DND-41 (cell line): Measurements from ENCODE around the gene ALOX12B.

ENCODE experiments used
- ATAC-seq: fragments of 200-7000 bp; cut with Tn5 transposase; 3 replicates; pipeline ENCODE4 v1.9.1; 2021; ENCODE audit warnings: low read depth; ENCODE audit not compliant: insufficient read depth
- DNase-seq: peaks from one replicate; pipeline ENCODE4 v3.0.0-alpha.2; 2020
- H2AFZ ChIP-seq: 2 replicates; pipeline ENCODE4 v1.6.0; 2012; ENCODE audit warnings: low read depth, low read length
- H3K27ac ChIP-seq: 2 replicates; pipeline ENCODE4 v1.5.1; 2012; ENCODE audit warnings: low read length, inconsistent platforms
- H3K27me3 ChIP-seq: fragments of 200-600 bp; sonication (generic); 2 replicates; pipeline ENCODE4 v1.6.0; 2012; ENCODE audit warnings: low read length, mild to moderate bottlenecking, inconsistent platforms; ENCODE audit not compliant: insufficient read depth, poor library complexity
- H3K36me3 ChIP-seq: 2 replicates; pipeline ENCODE4 v1.5.1; 2012; ENCODE audit warnings: low read length, inconsistent platforms; ENCODE audit not compliant: insufficient read depth
- H3K4me1 ChIP-seq: 2 replicates; pipeline ENCODE4 v1.5.1; 2012; ENCODE audit warnings: mild to moderate bottlenecking, low read length; ENCODE audit not compliant: insufficient read depth
- H3K4me2 ChIP-seq: 2 replicates; pipeline ENCODE4 v1.6.0; 2012; ENCODE audit warnings: mild to moderate bottlenecking, moderate library complexity, low read length, inconsistent platforms; ENCODE audit not compliant: insufficient read depth
- H3K4me3 ChIP-seq, 2 experiments: fragments of 200-600 bp in 1 of 2; shearing (Covaris generic) in 1 of 2; 2 replicates each; pipeline ENCODE4 v1.5.1; 2012 to 2016; ENCODE audit warnings: inconsistent platforms in 2 of 2, low read length in 2 of 2, mild to moderate bottlenecking in 2 of 2, low read depth in 1 of 2, moderate library complexity in 1 of 2
- H3K79me2 ChIP-seq: 2 replicates; pipeline ENCODE4 v1.6.0; 2012; ENCODE audit warnings: low read length, inconsistent platforms; ENCODE audit not compliant: insufficient read depth
- H3K9ac ChIP-seq: 2 replicates; pipeline ENCODE4 v1.6.0; 2012; ENCODE audit warnings: low read depth, mild to moderate bottlenecking, inconsistent platforms, low read length, moderate library complexity
- H3K9me3 ChIP-seq: 2 replicates; pipeline ENCODE4 v1.5.1; 2012; ENCODE audit warnings: low read length, moderate library complexity, mild to moderate bottlenecking, inconsistent platforms; ENCODE audit not compliant: insufficient read depth, severe bottlenecking
- H4K20me1 ChIP-seq: 2 replicates; pipeline ENCODE4 v1.6.0; 2012; ENCODE audit warnings: low read length; ENCODE audit not compliant: insufficient read depth
- EZH2 ChIP-seq: IDR thresholded peaks from 3 replicates; pipeline ENCODE4 v1.6.1; 2012; ENCODE audit warnings: borderline replicate concordance, low read depth, mild to moderate bottlenecking, moderate library complexity, low read length, inconsistent platforms; ENCODE audit not compliant: severe bottlenecking
- TF ChIP-seq, protein P1 (sequence below): IDR thresholded peaks from 2 replicates; pipeline ENCODE4 v1.5.1; 2012; ENCODE audit warnings: borderline replicate concordance, low read length, moderate library complexity, mild to moderate bottlenecking; ENCODE audit not compliant: poor library complexity, severe bottlenecking; ENCODE audit errors: extremely low read depth

The ALOX12B gene

GRCh38 chr17:8119581-8120519 lies 32.3 kb upstream of the ALOX12B start:
- H2AFZ ChIP-seq: peak overlapping the region; percentile 44; the same call in 1 of the 2 replicates
- peak; percentile 90 for DNase-seq

GRCh38 chr17:8118769-8119580 lies 31.5 kb upstream of the ALOX12B start:
- Histone ChIP-seq H3K9me3 (no peaks in the 10 kb centered on the region), H3K36me3 (no peaks in the 10 kb centered on the region), H3K4me1 (peaks cover 64% of the 10 kb centered on the region), H3K79me2 (no peaks in the 10 kb centered on the region), H3K4me3 (peak overlapping the region; percentile 83 to 98), H3K27me3 (peaks cover 65% of the 10 kb centered on the region), H4K20me1 (peaks cover 16% of the 10 kb centered on the region; the same call in 1 of the 2 replicates), H2AFZ (peak overlapping the region; percentile 96), H3K4me2 (peak overlapping the region; percentile 100), H3K27ac (peak overlapping the region; percentile 74), H3K9ac (peak overlapping the region; percentile 76)
- DNase-seq: peak; percentile 87
- ATAC-seq: peak; percentile 80
- TF ChIP-seq, protein P1, sequence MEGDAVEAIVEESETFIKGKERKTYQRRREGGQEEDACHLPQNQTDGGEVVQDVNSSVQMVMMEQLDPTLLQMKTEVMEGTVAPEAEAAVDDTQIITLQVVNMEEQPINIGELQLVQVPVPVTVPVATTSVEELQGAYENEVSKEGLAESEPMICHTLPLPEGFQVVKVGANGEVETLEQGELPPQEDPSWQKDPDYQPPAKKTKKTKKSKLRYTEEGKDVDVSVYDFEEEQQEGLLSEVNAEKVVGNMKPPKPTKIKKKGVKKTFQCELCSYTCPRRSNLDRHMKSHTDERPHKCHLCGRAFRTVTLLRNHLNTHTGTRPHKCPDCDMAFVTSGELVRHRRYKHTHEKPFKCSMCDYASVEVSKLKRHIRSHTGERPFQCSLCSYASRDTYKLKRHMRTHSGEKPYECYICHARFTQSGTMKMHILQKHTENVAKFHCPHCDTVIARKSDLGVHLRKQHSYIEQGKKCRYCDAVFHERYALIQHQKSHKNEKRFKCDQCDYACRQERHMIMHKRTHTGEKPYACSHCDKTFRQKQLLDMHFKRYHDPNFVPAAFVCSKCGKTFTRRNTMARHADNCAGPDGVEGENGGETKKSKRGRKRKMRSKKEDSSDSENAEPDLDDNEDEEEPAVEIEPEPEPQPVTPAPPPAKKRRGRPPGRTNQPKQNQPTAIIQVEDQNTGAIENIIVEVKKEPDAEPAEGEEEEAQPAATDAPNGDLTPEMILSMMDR: peak; percentile 86
- no peak for TF ChIP-seq EZH2

More at GRCh38 chr17:8119581-8120519, 32.3 kb upstream of the ALOX12B start:
- H4K20me1 ChIP-seq: peaks cover 24% of the 10 kb centered on the region; the same call in 1 of the 2 replicates
- H3K79me2 ChIP-seq: no peaks in the 10 kb centered on the region
- peak; percentile 47 for ATAC-seq
- H3K4me2 ChIP-seq: peak overlapping the region; percentile 100
- H3K4me1 ChIP-seq: peaks cover 73% of the 10 kb centered on the region
- peak overlapping the region; percentile 74 for H3K27ac ChIP-seq
- no peaks in the 10 kb centered on the region for H3K36me3 ChIP-seq
- peak overlapping the region; percentile 76 for H3K9ac ChIP-seq
- no peak for TF ChIP-seq EZH2
- TF ChIP-seq, protein P1: no peak
- no peaks in the 10 kb centered on the region for H3K9me3 ChIP-seq
- H3K4me3 ChIP-seq: peak overlapping the region; percentile 83 to 98
- H3K27me3 ChIP-seq: peaks cover 71% of the 10 kb centered on the region

DNA sequence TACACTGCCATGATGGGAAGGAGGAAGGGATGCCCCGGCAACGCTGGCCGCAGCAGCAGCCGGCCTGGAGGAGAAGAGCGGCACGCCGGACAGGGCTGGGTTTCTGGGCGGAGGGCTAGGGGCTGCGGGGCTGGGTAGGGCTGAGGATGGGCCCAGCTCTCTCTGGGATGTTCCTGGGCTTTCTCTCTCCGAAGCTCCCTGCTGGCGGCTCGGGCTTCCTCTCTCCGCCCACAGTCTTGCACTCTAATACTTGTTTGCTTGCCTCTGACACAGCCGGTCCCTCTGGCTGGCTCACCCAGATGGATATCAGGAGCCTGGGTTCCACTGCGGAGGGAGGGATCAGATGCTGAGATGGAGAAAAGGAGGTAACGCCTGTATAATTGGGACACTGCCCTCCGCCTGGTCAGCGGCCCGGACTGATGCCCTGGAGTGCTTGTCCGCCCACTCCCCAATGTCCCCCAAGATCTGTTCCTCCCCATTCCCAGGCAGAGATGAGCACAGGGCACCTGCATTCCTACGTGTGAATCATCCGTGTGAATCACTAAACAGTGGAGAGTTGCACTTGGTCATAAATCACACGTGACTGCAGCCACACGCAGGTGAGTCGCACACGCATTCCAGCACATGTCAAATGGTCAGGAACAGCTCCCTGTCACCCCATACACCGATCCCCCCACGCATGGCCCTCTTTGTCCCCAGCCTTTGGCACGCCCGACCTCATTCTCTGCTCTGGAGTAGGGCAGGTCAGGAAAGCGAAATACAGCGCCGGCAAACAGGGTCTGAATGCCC lies 30.7 kb upstream of the ALOX12B start, which contains the start of gene ALOXE3:
ALOXE3 (minus strand) TSS at position 535 of the 789 bp plus-strand sequence; CDS start at position 11, 524 bp downstream.
- H3K9ac ChIP-seq: peak within 1 kb of the TSS; percentile 76
- TF ChIP-seq, protein P1: no peak
- TF ChIP-seq EZH2: no peak
- peaks cover 57% of the 10 kb centered on the region for H3K4me1 ChIP-seq
- no peaks in the 10 kb centered on the region for H3K9me3 ChIP-seq
- peaks cover 10% of the 10 kb centered on the region; the same call in 1 of the 2 replicates for H4K20me1 ChIP-seq
- peak; percentile 17; the same call in 2 of the 3 replicates for ATAC-seq
- H3K79me2 ChIP-seq: no peaks in the 10 kb centered on the region
- H3K36me3 ChIP-seq: no peaks in the 10 kb centered on the region
- H3K27me3 ChIP-seq: peaks cover 57% of the 10 kb centered on the region
- peak within 1 kb of the TSS; percentile 96 for H2AFZ ChIP-seq
- peak within 1 kb of the TSS; percentile 74 for H3K27ac ChIP-seq
- DNase-seq: no peak
- H3K4me2 ChIP-seq: peak within 1 kb of the TSS; percentile 100
- H3K4me3 ChIP-seq: peak within 1 kb of the TSS; percentile 83 to 98
